Lung (tissue), 12 donors: ENCODE measurements around the gene PACS1. TPM values are rescaled to one million over a fixed set of nuclear protein-coding genes. Genes with fewer than 3 reads are reported as not detected.

Experiments
- ATAC-seq: fragments of 200-7000 bp; cut with Tn5 transposase; one replicate; pipeline ENCODE4 v1.9.1; 2020; ENCODE audit warnings: moderate number of reproducible peaks; ENCODE audit not compliant: insufficient read depth, low FRiP score
- DNase-seq, 3 donors: peaks; one replicate each; pipeline ENCODE4 v3.0.0-alpha.2; 2013 to 2017
- H3K27ac ChIP-seq, 2 donors: one replicate each; pipeline ENCODE4 v1.5.1; 2013; ENCODE audit warnings: mild to moderate bottlenecking in 2 of 2, moderate library complexity in 2 of 2, control low read depth in 1 of 2, inconsistent platforms in 1 of 2, low read depth in 1 of 2, low read length in 1 of 2
- H3K27me3 ChIP-seq, 3 donors: one replicate each; pipeline ENCODE4 v1.5.1; 2013; ENCODE audit warnings: low read length in 2 of 3; ENCODE audit not compliant: control insufficient read depth in 3 of 3, insufficient read depth in 3 of 3
- H3K36me3 ChIP-seq, 4 donors: one replicate each; pipeline ENCODE4 v1.5.1; 2013; ENCODE audit warnings: low read length in 4 of 4, mild to moderate bottlenecking in 1 of 4, moderate library complexity in 1 of 4; ENCODE audit not compliant: control insufficient read depth in 4 of 4, insufficient read depth in 4 of 4
- H3K4me1 ChIP-seq, 5 donors: one replicate each; pipeline ENCODE4 v1.5.1; 2013; ENCODE audit warnings: low read length in 5 of 5, mild to moderate bottlenecking in 2 of 5, moderate library complexity in 1 of 5; ENCODE audit not compliant: control insufficient read depth in 5 of 5, insufficient read depth in 5 of 5
- H3K4me3 ChIP-seq: one replicate; pipeline ENCODE4 v1.5.1; 2013; ENCODE audit warnings: mild to moderate bottlenecking, control low read depth, moderate library complexity
- H3K9ac ChIP-seq, 2 donors: one replicate each; pipeline ENCODE4 v1.5.1; 2013; ENCODE audit warnings: low read length in 2 of 2, control low read depth in 1 of 2; ENCODE audit not compliant: insufficient read depth in 1 of 2
- H3K9me3 ChIP-seq, 4 donors: one replicate each; pipeline ENCODE4 v1.5.1; 2013; ENCODE audit warnings: low read length in 3 of 4, mild to moderate bottlenecking in 1 of 4, moderate library complexity in 1 of 4; ENCODE audit not compliant: control insufficient read depth in 4 of 4, insufficient read depth in 3 of 4
- CTCF ChIP-seq: IDR thresholded peaks from 2 replicates; pipeline ENCODE4 v1.5.1; 2012; ENCODE audit warnings: mild to moderate bottlenecking; ENCODE audit errors: control extremely low read depth, extremely low read depth
- WGBS, 2 donors: extraction: QIAGEN DNeasy Blood & Tissue Kit; methylation state at CpG; one replicate each; pipeline ENCODE4 v1.1.7; 2013; 5-methylcytosine and 5-hydroxymethylcytosine counted together
- polyA plus RNA-seq, 2 donors: library from polyadenylated mRNA; stranded (reverse); fragments of 200-250 nt; gene quantifications; one replicate each; pipeline ENCODE4 v1.2.1, GENCODE V29; 2013
- total RNA-seq, 2 donors: library from RNA; depleted of rRNA in 1 of 2; stranded (reverse); fragments of >200 nt in 1 of 2; gene quantifications; one replicate each; pipeline ENCODE4 v1.2.1, GENCODE V29; 2014 to 2021
- donor health status: control.
- donor health status: control.
- donor health status: Bipolar disorder and iron deficiency.
- donor health status: healthy.
- donor health status: DM: yes; HTN: yes; CAD: no.

PACS1 gene
- total and polyA plus RNA-seq, 4 donors = 22.2 to 48.8 (median 34.7) TPM

DNA sequence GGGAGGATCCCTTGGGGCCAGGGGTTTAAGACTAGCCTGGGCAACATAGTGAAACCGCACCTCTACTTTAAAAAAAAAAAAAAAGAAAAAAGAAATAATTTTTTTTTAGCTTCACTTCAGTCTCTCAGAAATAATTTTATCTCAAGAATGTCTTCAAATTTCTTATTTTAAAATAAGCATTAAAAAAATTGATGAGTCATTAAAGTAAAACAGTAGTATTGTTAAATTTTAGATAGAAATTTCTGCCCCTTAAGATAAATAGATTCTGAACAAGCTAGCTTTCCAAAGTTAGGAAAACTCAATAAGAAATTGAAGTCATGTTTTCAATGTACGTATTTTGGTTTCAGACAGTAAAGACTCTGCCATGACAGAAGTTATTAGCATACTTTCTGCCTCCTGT is 7.7 kb upstream of the PACS1 start:
- TF ChIP-seq CTCF = no peak
- DNase-seq (no peak), ATAC-seq (no peak)
- Histone ChIP-seq H3K27me3 (no peaks in the 10 kb centered on the region), H3K4me3 (no peak overlapping the region), H3K4me1 (no peaks in the 10 kb centered on the region), H3K9ac (no peak overlapping the region), H3K36me3 (peaks cover 54 to 79% (median 66%) of the 10 kb centered on the region in 4 donors), H3K27ac (no peak overlapping the region), H3K9me3 (no peaks in the 10 kb centered on the region)
- WGBS, 2 donors = 94 to 96% methylated on average over 2 of the region's 2 CpGs

DNA sequence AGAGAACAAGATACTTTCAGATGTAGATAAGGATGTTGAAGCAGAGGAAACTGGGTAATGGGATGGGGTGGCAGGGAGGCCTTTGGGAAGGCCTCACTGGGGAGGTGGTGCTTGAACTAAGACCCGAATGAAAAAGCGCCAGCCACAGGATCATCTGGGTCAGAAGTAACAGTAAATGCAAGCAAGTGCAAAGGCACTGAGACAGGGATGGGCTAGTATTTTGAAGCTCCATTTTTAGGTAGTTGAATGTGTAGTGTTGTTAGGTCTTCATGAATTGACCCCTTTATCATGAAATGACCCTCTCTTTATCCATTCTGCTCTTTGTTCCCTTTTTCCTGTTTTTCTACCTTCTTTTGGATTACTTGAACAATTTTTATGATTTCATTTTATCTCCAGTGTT is 6.2 kb upstream of the PACS1 start:
- Histone ChIP-seq H3K4me3 (no peak overlapping the region), H3K27me3 (no peaks in the 10 kb centered on the region), H3K36me3 (peaks cover 43 to 82% (median 65%) of the 10 kb centered on the region in 4 donors), H3K27ac (no peak overlapping the region), H3K9me3 (no peaks in the 10 kb centered on the region), H3K9ac (no peak overlapping the region), H3K4me1 (peaks cover 0 to 5% (median 0%) of the 10 kb centered on the region in 5 donors)
- 94 to 98% methylated on average over 2 of the region's 2 CpGs for WGBS, 2 donors
- DNase-seq (no peak), ATAC-seq (no peak)
- TF ChIP-seq CTCF = no peak

- Histone ChIP-seq H3K27me3 (no peaks in the 10 kb centered on the region), H3K27ac (no peak overlapping the region), H3K36me3 (peaks cover 36 to 77% (median 60%) of the 10 kb centered on the region in 4 donors), H3K4me1 (peaks cover 0 to 9% (median 6%) of the 10 kb centered on the region in 5 donors), H3K9ac (no peak overlapping the region), H3K9me3 (no peaks in the 10 kb centered on the region), H3K4me3 (no peak overlapping the region)
- 100% methylated on average over 1 of the region's 1 CpG for WGBS, 2 donors
- TF ChIP-seq CTCF = no peak
- DNase-seq (no peak), ATAC-seq (no peak)
Observed at GRCh38 chr11:66064571-66064970, 5.5 kb upstream of the PACS1 start.

- Histone ChIP-seq H3K9me3 (no peaks in the 10 kb centered on the region), H3K27ac (peak overlapping the region in 1 of 2 donors; percentile 28), H3K9ac (no peak overlapping the region), H3K4me3 (no peak overlapping the region), H3K27me3 (no peaks in the 10 kb centered on the region), H3K36me3 (peaks cover 18 to 57% (median 41%) of the 10 kb centered on the region in 4 donors), H3K4me1 (peaks cover 0 to 14% (median 10%) of the 10 kb centered on the region in 5 donors)
- DNase-seq (no peak), ATAC-seq (no peak)
- 53 to 75% methylated on average over 3 of the region's 3 CpGs for whole genome bisulfite sequencing, 2 donors
- no peak for TF ChIP-seq CTCF
Observed at GRCh38 chr11:66066751-66067150, 3.3 kb upstream of the PACS1 start.
